ENCODE measurements around the gene LMBRD2.
A peak's percentile ranks its signal among the peaks of the same experiment; 100 is the strongest.
"Not testable (repeated sequence)": the region's sequence is repeated elsewhere in the genome, so short reads cannot be mapped to it uniquely, and the experiment has no call there.

LMBRD2 gene

DNA sequence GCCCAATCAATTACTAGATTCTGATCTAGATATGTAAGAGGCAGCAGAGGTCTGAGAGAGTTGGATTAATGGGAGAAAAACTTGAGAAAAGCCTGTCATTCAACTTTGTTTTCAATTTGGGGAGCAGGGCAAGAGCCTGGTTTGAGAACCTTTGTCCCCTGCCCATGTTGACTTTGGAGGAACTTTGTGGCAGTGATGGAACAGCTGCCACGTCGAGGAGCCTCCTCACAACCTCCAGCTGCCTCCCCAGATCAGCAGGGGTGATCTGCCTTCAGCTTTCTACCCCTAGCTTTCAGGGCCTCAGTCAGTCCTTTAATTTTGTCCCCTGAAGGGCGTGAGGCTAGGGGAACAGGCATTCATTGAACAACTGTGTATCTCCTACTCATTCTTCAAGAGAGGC, 8.9 kb upstream of the LMBRD2 start:
- no peak for DNase-seq

DNA sequence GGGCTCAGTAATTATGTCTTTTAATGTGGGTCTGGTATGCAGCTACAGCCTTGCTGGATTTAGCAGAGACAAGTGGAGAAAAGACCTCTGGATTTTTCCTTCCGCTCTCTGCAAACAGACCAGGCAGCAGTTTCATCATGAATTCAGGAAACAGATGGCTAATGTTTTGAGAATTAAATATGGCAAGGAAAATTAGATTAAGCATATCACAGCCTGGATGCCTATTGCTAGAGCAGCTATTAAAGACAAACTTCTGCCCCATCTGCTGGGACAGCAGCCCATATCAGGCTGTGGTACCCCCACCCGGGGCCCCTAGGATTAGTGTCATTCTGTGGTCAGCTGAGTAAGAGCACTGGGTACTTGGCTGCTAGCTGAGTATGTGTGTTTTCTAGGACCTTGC, 6.5 kb upstream of the LMBRD2 start:
- DNase-seq = no peak

DNA sequence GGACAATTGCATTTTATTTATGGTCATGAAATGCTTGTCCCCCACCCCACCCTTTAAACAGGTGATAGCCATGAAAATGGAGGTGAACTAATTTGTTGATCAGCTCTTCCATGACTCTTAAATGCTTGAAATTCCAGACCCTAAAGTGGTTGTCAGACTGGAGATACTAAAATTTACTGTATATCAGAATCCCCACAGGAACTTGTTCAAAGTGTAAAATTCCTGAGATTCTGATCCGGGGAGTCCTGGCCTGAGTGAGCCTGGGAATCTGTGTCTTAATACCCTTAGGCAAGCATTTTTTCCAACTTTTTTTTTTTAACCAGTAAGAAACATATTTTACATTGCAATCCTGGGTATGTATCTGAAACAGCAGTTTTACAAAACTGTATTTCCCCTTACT, 4.9 kb upstream of the LMBRD2 start:
- DNase-seq = no peak

DNA sequence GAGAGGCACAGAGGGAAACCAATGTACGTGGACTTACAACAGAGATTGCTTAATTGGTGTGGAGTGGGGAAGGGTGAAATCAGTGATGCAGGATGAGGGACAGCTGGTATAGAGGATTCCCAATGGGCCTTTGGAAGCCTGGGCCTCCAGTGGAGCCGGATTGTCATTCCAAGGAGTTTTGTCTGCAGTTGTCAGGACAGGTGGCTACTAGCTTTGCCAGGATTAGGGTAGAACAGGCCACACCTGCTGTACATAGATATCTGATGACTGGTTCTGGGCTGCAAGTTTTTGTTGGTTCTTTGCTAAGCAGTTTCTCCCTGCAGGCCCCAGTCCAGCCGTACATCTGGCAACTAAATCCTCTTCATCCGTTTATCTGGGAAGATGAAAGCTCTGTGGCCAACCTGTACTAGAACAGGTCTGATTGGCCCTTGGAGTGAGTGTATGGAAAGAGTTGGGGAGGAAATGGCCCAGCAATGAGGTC, 4.5 kb upstream of the LMBRD2 start:
- no peak for DNase-seq

DNA sequence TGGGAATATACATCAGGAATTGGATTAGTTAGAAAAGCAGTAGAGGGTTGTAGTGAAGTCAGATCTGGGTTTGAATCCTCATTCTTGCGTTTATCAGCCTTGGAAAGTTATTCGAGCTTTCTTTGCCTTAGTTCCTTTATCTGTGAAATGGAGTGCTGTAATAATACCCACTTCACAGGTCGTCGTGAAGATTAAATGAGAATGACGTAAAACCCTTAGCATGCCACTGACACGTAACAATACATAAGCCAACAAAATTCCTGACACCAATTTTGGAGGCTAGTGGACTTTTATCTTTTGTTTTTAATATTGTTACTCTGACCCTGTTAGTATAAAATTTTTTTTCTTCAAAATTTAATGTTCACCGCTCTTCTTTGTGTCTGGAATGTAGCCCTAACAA, 3.6 kb upstream of the LMBRD2 start:
- no peak for DNase-seq

DNA sequence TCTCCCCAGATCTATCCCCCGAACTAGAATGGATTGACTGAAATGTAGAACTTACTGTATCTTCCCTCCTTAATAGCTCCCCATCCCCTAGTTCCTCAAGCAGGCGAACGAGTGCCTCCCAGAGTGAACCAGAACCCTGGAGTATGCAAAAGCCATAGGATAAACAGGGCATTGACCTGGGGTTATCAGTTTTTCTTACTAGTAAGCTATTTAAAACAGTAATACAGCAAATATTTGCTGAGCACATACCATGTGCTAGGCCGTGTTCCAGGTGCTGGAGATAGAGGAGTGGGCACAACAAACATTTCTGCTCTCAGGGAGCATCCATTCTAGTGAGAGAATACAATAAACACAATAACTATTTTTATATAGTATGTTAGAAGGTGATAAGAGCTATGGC, 2.0 kb upstream of the LMBRD2 start:
- no peak for DNase-seq

DNA sequence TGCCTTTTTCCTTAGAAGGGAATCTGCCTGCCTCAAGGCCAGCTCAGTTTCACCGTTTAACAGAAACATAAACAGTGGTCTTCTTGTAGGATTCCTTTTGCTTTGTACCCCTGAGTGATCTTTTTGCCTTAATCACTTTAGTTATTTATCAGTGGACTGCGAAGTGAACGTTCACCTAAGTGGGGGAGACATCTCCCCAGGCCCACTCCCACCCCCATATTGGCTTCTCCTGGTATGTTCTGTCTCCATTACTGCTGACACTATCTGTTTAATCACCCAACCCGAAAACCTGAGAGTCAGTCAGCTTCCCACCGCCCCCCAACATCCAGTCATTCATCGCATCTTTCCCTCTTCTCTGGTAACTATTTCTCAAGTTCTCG, 1.6 kb upstream of the LMBRD2 start:
- no peak for DNase-seq

DNA sequence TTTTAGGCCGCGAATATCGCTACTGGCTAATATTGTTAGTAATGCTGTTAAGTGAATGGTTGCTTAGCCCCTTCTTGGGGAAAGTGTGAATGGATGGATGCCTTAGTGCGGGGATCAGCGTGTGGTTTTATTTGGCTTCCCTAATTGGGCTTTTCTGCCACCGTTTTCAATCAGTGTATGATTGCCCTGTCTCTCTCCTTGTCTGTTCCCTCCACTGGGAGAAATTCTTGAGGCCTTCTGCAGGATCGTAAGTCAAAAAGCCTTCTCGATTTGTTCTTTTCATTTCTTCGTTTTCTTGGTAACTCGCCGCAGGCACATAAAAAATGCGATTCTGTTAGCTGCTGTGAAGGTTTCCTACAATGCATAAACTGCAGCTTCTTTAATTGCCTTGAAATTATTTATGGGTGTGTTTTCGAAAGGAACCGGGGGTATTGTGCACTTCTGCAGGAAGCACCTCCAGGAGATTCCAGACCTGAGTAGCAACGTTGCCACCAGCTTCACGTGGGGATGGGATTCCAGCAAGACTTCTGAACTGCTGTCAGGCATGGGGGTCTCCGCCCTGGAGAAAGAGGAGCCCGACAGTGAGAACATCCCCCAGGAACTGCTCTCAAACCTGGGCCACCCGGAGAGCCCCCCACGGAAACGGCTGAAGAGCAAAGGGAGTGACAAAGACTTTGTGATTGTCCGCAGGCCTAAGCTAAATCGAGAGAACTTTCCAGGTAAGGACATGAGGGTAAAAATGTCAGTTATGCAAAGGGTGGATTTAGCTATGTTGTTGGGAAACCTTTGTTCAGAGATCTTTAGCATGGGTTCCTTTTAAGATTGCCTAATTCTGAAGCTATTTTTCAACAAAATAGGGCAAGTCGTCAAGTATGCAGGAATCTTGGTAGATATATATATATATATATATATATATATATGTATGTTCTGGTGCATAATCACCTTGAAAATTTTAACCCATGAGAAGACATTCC, 924 bp upstream of the LMBRD2 start:
- DNase-seq = peak; percentile 2

DNA sequence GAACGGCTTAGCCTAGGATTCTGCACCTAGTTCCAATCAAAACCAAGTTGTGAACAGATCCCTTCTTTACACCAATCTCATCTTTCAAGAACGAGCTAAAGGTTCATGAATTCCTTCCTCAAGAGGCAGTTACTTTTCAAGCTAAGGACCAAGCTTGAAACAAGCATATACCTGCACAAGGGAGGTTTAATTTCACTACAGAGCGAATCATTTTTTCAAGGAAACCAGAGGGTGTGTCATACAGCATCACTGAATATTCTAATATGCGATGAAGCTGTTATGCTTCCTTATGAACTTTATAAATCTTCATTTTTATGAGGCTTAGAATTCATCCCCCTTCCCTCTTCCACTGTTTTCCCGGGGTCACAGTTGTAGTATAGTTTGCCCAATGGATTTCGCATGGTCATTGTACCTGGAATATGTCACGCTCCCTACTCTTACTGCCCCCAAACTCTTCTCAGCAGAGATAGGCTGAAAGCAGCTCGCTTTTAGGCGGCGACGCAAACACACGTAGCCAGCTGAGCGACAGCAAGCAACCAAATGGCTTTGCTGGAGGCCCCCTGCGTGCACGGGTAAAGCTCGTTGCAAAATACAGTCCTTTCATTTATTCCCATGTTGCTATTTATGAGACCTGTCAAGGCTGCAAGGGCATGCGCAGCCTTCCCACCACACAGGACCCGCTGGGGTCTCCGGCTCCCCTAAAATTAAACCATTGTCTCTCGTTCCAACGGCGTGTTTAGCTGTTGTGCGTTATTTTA, 832 bp downstream of the LMBRD2 start:
- peak; percentile 42 for DNase-seq

DNA sequence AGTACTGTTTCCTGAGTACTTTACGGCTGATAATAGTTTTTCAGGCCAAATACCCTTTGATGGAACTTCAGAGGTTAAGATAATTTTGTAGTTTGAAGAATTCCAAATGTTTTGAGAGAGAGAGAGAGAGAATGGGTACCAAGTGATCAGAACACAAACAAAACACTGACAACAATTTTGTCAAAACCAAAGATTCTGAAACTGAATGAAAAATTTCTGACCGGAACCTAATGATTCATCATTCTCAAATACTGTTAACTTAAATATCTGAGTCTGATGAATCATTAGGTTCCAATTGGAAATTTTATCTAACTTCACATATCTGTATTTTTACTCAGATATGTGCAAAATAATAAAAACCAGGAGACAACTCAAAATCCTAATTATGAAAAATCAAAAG, 4.0 kb downstream of the LMBRD2 start:
- no peak for DNase-seq

DNA sequence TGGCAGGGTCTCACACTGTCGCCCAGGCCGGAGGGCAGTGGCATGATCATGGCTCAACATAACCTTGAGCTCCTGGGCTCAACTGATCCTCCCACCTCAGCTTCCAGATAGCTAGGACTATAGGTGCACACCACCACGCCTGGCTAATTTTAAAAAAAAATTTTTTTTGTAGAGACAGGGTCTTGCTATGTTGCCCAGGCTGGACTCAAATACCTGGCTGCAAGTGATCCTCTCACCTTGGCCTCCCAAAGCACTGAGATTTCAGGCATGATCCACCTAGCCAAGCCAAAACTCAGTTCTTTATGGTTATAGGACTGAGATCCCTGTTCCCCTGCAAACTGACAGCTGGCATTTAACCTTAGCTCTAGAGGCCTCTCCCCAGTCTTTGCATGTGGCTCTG, 5.3 kb downstream of the LMBRD2 start:
- DNase-seq = no peak

DNA sequence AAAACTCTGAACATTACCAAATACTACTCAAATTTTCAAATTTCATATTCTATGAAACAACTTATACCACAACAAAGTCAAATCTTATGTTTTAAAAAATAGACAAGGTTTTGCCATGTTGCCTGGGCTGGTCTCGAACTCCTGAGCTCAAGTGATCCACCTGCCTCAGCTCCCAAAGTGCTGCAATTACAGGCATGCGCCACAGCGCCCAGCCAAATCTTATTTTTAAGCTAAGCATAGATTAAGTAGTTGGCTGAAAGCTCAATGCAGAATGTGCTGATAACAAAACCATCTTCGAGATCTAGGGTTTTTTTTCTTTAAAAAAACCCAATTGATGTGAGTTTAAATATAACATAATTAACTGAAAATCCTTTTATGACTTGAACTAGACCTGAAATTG, 6.4 kb downstream of the LMBRD2 start:
- DNase-seq = no peak

DNA sequence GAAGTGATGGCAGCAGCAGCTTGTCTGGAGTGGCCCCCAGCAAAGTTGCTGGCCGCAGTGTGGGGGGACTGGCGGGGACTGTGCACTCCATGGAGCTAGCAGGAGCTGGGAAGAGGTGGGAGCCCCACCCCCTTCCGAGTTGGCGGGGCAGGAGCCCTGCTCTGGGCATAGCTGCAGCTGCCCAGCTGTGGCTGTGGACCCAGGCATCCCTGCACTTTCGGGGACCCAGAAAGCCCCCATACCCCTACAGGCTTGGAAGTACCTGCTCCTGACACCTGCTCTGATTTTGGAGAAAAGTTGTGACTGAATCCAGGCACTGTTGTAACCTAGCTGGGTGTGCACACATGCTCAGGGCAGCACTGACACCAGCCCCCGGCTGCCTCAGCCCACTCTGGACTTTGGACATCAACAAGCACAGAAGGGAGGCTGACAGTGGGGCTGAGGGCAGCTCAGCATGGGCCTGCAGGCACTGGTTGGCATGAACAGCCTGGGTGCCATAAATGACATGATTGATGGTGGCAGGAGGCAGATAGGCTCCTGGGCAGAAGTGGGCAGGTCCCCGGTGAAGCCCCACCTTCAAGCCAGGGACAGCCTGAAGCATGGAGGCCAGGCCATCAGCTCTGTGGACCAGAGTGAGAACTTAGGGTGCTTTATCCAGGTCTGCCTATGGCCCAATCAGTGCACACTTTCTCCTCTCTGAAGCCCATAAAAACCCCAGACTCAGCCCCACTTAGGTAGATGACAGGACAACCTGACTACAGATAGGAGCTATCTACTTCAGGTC, 12.6 kb downstream of the LMBRD2 start:
- DNase-seq = no peak

DNA sequence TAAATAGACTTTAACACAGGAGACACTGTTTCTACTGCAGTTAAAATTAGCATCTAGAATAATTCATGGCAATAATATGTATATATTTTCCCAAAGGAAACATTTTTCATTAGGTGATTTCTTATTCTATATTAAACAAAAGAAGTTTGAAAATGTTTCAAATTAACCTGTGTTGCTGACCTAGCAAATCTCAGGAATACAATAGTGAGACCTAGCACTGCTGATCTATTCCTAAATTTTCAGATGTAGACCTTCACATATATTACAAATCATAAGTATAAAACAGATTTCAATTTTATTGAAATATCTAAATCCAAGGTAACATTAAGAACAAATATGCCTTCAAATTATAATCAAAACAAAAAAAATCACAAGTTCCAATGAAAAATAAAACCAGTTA, 15.1 kb downstream of the LMBRD2 start:
- no peak for DNase-seq

DNA sequence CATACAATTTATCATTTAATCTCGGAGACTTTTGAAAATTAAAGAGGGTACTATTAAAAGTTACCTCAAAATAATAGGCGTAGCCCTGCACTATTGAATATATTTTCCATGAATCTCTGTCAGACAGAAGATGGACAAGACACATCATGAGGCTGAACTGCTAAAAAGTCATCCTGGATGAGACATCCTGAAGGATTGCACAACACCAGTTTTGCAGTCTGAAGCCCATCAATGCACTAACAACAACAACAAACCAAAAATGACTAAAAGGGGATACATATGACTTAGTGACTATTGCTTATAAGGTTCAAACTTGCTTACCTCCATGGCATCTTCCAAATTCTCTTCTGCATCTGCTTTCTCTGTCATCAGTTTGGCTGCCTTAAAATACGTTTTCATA, 15.7 kb downstream of the LMBRD2 start:
- DNase-seq = no peak

DNA sequence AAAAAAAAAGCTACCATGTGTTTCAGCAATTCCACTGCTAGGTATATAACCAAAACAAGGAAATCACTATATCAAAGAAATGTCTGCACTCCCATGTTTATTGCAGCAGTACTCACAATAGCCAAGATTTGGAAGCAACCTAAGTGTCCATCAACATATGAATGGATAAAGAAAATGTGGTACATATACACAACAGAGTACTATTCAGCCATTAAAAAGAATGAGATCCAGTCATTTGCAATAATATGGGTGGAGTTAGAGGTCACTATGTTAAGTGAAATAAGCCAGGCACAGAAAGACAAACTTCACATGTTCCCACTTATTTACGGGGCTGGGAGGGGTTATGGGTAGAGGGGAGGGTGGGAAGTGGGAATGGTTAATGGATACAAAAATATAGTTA, 18.7 kb downstream of the LMBRD2 start:
- not testable (repeated sequence) for DNase-seq

DNA sequence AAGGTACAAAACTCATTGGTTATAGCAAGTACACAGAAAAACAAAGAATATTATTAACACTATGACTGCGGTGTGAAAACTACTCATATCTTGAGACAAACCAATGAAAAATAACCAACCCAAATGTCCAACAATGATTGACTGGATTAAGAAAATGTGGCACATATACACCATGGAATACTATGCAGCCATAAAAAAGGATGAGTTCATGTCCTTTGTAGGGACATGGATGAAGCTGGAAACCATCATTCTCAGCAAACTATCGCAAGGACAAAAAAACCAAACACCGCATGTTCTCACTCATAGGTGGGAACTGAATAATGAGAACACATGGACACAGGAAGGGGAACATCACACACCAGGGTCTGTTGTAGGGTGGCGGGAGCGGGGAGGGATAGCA, 22.0 kb downstream of the LMBRD2 start:
- DNase-seq = not testable (repeated sequence)

DNA sequence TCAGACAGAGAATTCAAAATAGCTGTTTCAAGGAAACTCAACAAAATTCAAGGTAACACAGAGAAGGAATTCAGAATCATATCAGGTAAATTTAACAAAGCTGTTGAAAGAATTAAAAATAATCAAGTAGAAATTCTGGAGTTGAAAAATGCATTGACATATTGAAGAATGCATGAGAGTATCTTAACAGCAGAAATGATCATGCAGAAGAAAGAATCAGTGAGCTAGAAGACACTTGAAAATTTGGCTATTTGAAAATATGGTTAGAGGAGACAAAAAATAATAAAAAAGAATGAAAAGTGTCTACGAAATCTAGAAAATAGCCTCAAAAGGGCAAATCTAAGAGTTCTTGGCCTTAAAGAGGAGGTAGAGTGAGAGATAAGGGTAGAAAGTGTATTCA, 22.9 kb downstream of the LMBRD2 start:
- DNase-seq = no peak

DNA sequence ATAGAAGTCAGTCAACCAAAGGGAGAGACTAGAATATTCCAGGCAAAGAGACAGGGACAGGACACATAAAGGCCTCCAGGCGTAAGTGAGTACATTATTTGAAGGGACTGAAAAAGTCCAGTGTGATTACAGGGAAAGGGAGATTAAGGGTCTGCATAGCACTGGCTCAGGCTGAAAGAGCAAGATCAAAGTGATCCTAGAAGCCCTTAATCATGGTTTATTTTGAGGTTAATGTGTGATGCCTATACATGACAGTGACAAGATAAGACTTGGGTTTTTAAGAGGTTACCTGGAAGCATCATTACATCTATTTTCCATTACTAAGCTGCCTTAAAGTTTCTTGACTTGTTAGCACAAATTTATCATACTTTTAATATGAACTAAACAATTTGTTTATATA, 25.8 kb downstream of the LMBRD2 start:
- DNase-seq = no peak

DNA sequence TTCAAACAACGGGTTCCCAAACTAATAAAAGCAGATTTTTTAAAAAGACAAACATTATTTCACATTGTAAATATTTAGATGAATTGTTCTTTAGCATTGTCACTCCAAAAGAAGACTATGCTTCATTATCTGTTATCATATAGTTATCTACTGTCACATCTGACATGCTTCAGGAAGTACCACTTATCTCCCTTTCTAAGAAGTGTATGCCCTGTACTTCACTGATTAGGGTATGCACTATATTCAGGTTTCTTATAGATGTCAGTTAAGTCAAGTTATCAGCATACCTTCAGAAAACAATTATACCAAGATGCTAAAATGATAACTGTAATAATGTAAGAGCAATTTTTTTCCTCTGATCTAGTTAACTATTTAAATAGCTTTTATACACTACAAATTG, 40.4 kb downstream of the LMBRD2 start:
- DNase-seq = no peak

DNA sequence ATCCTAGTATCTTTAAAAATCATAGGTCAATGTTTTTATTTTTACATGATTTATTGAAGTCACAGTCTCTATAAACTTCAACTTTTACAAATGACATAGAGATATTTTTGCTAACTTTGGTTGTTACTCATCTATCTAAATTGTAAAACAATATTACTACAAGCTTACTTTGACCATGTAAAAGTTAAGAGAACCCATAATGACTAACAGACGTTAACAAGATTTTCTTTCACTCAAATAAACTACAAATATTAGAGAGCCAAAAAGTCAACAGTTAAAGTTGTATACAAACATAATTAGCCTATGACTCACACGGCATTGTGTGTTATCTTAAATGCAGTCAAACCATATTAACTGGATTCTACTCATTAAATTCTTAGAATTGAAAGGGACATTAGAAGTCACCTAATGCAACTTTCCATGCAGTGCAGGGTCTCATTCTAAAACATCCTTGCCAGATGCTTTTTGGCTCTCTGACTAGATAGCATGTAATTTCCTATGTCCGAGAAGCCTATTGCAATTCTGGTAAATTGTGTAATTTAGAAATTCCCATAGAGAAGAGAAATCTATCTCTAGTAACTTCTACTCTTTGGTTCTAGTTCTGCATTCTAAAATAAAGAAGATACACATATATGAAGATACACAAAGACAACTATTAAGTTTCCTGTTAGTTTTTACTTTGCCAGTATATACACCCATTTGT, 42.8 kb downstream of the LMBRD2 start:
- DNase-seq = no peak

DNA sequence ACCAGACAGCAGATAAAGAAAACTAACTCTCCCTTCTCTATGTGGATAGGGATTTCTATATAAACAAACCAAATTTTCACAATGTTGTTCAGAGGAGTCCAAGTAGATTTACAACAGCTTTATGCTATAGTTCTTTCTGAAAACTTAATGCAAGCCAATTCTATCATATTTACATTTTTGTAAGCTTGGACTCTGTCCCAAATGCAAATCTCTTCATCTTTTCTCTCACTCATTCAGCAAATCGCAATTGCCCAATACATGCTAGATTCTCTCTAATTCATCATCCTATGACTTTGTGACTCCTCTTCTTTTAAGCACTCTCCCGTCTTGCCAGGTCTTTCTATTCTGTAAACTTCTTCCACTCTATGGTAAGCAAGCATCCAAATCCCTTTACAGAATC, 45.9 kb downstream of the LMBRD2 start:
- DNase-seq = no peak

DNA sequence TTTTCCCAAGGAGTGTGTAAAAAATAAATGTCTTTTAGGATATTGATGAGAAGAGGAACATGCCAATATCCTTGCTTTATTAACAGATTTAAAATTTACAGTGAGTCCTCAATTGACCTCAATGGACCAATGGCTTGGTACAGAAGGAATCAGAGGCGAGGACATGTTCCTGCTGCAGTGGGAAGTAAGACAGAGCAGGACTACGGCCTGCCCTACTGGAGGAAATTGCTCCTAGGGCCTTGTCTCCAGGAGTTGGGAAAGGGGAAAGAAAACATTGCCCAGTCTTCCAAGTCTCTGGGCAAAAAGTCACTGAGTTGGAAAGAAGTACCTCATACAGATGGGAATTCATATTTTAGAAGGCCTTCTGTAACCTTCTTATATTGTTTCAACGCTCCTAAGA, 51.9 kb downstream of the LMBRD2 start:
- no peak for DNase-seq
